Stimulated activated CD4-positive, alpha-beta T cell treated with anti-CD3 and anti-CD28 coated beads, Interleukin-2, amount 100 ng/mL, for 48 hours (primary cell): ENCODE results near the gene TRAK2.
"Not testable (repeated sequence)": the region's sequence is repeated elsewhere in the genome, so short reads cannot be mapped to it uniquely, and the experiment has no call there.

Source experiments
- DNase-seq, 2 donors: peaks; one replicate each; pipeline ENCODE4 v3.0.0-alpha.2; 2020

TRAK2 gene

GRCh38 chr2:201413143-201413542, 38.1 kb downstream of the TRAK2 start:
- no peak for DNase-seq

GRCh38 chr2:201411421-201411820, 39.8 kb downstream of the TRAK2 start:
- DNase-seq = no peak

GRCh38 chr2:201408931-201409330, 42.3 kb downstream of the TRAK2 start:
- no peak for DNase-seq

GRCh38 chr2:201407265-201407664, 44.0 kb downstream of the TRAK2 start:
- no peak for DNase-seq

- no peak for DNase-seq
Measured at GRCh38 chr2:201406077-201406662, 45.1 kb downstream of the TRAK2 start.

- no peak for DNase-seq
Measured at GRCh38 chr2:201404699-201405280, 46.5 kb downstream of the TRAK2 start.

GRCh38 chr2:201403880-201404279, 47.4 kb downstream of the TRAK2 start:
- DNase-seq = no peak

GRCh38 chr2:201402651-201403562, 48.4 kb downstream of the TRAK2 start:
- DNase-seq = no peak

GRCh38 chr2:201401815-201402214, 49.4 kb downstream of the TRAK2 start:
- no peak for DNase-seq

GRCh38 chr2:201396595-201396994, 54.7 kb downstream of the TRAK2 start:
- DNase-seq = no peak

GRCh38 chr2:201383136-201383535, 68.1 kb downstream of the TRAK2 start:
- DNase-seq = no peak

- no peak for DNase-seq
Measured at GRCh38 chr2:201378496-201379397, 72.5 kb downstream of the TRAK2 start.

GRCh38 chr2:201377218-201377617, 74.0 kb downstream of the TRAK2 start:
- no peak for DNase-seq

GRCh38 chr2:201369775-201370174, 81.5 kb downstream of the TRAK2 start:
- no peak for DNase-seq

- DNase-seq = not testable (repeated sequence)
Measured at GRCh38 chr2:201369318-201369717, 81.9 kb downstream of the TRAK2 start.

- no peak for DNase-seq
Measured at GRCh38 chr2:201366146-201366545, 85.1 kb downstream of the TRAK2 start.

- DNase-seq = peak; percentile 5 to 6
Measured at GRCh38 chr2:201363857-201364560, 87.2 kb downstream of the TRAK2 start.

- DNase-seq = no peak
Measured at GRCh38 chr2:201362396-201362795, 88.9 kb downstream of the TRAK2 start.

- DNase-seq = no peak
Measured at GRCh38 chr2:201361078-201361733, 90.1 kb downstream of the TRAK2 start.

- no peak for DNase-seq
Measured at GRCh38 chr2:201360256-201360655, 91.0 kb downstream of the TRAK2 start.

- peak; percentile 9 to 34 for DNase-seq
Measured at GRCh38 chr2:201358684-201359083, 92.6 kb downstream of the TRAK2 start.

- no peak for DNase-seq
Measured at GRCh38 chr2:201357221-201357620, 94.0 kb downstream of the TRAK2 start, which contains the start of gene FLACC1. Gene FLACC1, minus strand, starts transcription at chr2:201357345. Its CDS starts 5,941 bp downstream, at chr2:201351404.
